ENCODE data around the gene UCKL1.
A peak's percentile ranks its signal among the peaks of the same experiment; 100 is the strongest.

DNA sequence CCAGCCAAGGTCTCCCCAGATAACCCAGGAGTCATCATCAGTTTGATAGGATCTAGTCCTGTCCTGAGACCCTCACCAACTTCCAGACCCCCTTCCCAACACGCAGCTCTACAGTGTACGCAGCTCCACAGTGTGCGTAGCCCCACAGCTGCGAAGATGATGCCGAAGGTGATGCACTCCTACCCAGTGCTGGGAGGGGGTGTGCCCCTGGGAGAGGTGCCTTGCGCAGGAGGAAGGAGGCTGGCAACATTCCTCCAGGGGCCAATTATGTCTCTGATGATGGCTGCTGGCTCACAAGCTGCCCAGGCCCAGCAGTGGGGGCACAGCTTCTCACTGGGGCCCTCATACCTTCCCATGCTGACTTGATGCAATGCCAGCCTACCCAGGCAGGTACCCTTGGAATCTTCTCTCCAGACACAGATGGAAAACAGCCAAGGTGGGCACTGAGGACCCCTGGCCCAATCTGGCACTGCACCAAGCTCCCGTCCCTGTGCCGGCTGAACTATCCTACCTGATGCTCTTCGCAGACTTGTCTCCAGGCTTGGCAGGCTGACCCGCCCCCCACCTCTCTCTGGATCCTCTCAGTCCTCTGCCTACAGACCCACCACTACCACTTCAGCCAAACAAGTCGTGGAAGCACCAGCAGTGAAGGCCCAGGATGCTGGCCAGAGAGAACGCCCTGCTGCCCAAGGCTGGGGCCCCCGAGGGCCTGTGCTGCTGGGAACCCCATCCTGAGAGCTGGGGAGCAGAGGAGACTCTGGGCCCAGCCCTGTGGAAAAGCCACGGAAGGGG lies 12.1 kb upstream of the UCKL1 start:
- TF ChIP-seq POLR2A (IDR thresholded peaks at IDR 0.05; ENCODE audit: low read depth, low read length): no peak
- peak; percentile 36; the same call in 1 of the 2 replicates for TF ChIP-seq POLR2AphosphoS5 (IDR thresholded peaks at IDR 0.05; ENCODE audit: low read depth, low read length)
- no peak for TF ChIP-seq TAF1 (IDR thresholded peaks at IDR 0.05; ENCODE audit: borderline replicate concordance, low read depth, low read length)

All from GM12892 (cell line).